ENCODE results near the gene ERC2.

The ERC2 gene

GRCh38 chr3:55538158-55538557 is 930.1 kb downstream of the ERC2 start:
- no peak overlapping the region for H3K9ac ChIP-seq (ENCODE audit: low read length)
- no peaks in the 10 kb centered on the region for H3K36me3 ChIP-seq (ENCODE audit: control insufficient read depth, insufficient read depth, low read length, severe bottlenecking)
- H3K27me3 ChIP-seq (replicated peaks; ENCODE audit: control insufficient read depth, insufficient read depth, low read length): peaks cover 36% of the 10 kb centered on the region
- peaks cover 19% of the 10 kb centered on the region for H3K4me1 ChIP-seq (ENCODE audit: control insufficient read depth, insufficient read depth, low read length)
- no peaks in the 10 kb centered on the region for H3K9me3 ChIP-seq (ENCODE audit: control insufficient read depth, low read length)
- DNase-seq (ENCODE audit: low read depth): no peak
- H3K4me3 ChIP-seq (ENCODE audit: low read length): no peak overlapping the region

GRCh38 chr3:55537563-55537962 is 930.7 kb downstream of the ERC2 start:
- Histone ChIP-seq H3K36me3 (ENCODE audit: control insufficient read depth, insufficient read depth, low read length, severe bottlenecking) (no peaks in the 10 kb centered on the region), H3K27me3 (replicated peaks; ENCODE audit: control insufficient read depth, insufficient read depth, low read length) (peaks cover 36% of the 10 kb centered on the region), H3K9ac (ENCODE audit: low read length) (peak overlapping the region; percentile 50), H3K4me1 (ENCODE audit: control insufficient read depth, insufficient read depth, low read length) (peaks cover 19% of the 10 kb centered on the region), H3K4me3 (ENCODE audit: low read length) (no peak overlapping the region), H3K9me3 (ENCODE audit: control insufficient read depth, low read length) (no peaks in the 10 kb centered on the region)
- DNase-seq (ENCODE audit: low read depth): no peak

- peaks cover 33% of the 10 kb centered on the region for H3K27me3 ChIP-seq (replicated peaks; ENCODE audit: control insufficient read depth, insufficient read depth, low read length)
- H3K4me3 ChIP-seq (ENCODE audit: low read length): no peak overlapping the region
- H3K36me3 ChIP-seq (ENCODE audit: control insufficient read depth, insufficient read depth, low read length, severe bottlenecking): no peaks in the 10 kb centered on the region
- H3K9ac ChIP-seq (ENCODE audit: low read length): peak overlapping the region; percentile 50
- peaks cover 19% of the 10 kb centered on the region for H3K4me1 ChIP-seq (ENCODE audit: control insufficient read depth, insufficient read depth, low read length)
- H3K9me3 ChIP-seq (ENCODE audit: control insufficient read depth, low read length): no peaks in the 10 kb centered on the region
- DNase-seq (ENCODE audit: low read depth): no peak
Measured at GRCh38 chr3:55537129-55537528, 931.1 kb downstream of the ERC2 start.

DNA sequence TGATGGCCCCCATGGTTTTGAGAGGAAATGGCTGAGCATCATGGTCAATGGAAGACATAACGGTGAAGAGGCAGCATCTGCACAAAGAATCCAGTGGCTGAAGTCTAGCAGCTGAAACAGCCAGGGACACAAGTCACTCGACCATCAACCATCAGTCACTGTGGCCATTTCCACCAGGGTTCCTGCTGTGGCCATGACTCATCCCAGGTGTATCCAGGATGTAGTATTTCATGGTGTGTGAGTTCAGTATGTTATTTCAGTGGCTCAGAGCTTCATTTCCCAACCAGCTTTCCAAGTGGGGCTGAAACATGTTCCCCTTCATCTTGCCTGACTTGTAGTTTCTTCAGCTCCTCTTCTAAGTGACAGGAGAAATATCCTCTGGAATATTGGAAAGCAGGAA is 933.4 kb downstream of the ERC2 start:
- H3K4me1 ChIP-seq (ENCODE audit: control insufficient read depth, insufficient read depth, low read length): peaks cover 19% of the 10 kb centered on the region
- H3K4me3 ChIP-seq (ENCODE audit: low read length): no peak overlapping the region
- no peak overlapping the region for H3K9ac ChIP-seq (ENCODE audit: low read length)
- no peaks in the 10 kb centered on the region for H3K9me3 ChIP-seq (ENCODE audit: control insufficient read depth, low read length)
- H3K36me3 ChIP-seq (ENCODE audit: control insufficient read depth, insufficient read depth, low read length, severe bottlenecking): no peaks in the 10 kb centered on the region
- H3K27me3 ChIP-seq (replicated peaks; ENCODE audit: control insufficient read depth, insufficient read depth, low read length): peaks cover 39% of the 10 kb centered on the region
- no peak for DNase-seq (ENCODE audit: low read depth)

DNA sequence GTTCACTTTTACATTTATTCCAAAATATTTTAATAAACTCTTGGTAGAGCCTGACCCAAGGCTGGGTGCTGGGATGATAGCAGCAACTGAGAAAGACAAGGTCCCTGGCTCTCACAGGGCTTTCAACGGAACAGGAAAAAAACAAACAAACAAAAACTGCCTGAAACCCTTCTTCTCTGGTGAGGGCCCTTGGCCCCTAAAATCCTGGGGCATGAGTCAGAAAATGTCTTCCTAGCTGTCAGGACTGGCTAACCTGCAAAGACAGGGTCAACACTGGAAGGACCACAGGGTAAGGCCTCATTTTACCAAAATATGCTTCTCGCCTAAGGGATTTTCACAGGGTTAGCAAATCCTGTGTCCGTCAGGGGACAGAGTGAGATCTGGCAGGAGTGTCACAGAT is 935.5 kb downstream of the ERC2 start:
- DNase-seq (ENCODE audit: low read depth): no peak
- Histone ChIP-seq H3K9ac (ENCODE audit: low read length) (no peak overlapping the region), H3K27me3 (replicated peaks; ENCODE audit: control insufficient read depth, insufficient read depth, low read length) (peaks cover 51% of the 10 kb centered on the region), H3K4me3 (ENCODE audit: low read length) (no peak overlapping the region), H3K4me1 (ENCODE audit: control insufficient read depth, insufficient read depth, low read length) (peaks cover 14% of the 10 kb centered on the region), H3K36me3 (ENCODE audit: control insufficient read depth, insufficient read depth, low read length, severe bottlenecking) (no peaks in the 10 kb centered on the region), H3K9me3 (ENCODE audit: control insufficient read depth, low read length) (no peaks in the 10 kb centered on the region)

DNA sequence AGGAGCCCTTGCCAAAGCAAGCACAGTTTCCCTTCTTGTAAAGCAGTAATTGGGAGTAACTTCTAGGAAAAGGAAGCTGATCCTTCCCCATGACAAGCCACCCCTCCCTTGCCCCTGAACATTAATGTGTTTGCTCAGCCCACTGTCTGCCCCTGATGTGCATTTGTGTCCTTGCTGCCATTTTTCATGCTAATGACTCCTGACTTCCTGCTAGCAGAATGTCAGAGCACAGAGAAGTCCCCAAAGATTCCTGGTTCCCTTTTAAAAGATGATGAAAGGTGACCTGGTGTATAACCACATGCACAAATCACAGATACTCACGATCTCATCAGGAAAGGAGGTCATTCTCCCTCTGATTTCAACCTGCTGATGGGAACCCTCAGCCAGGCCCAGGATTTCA is 936.9 kb downstream of the ERC2 start:
- no peaks in the 10 kb centered on the region for H3K9me3 ChIP-seq (ENCODE audit: control insufficient read depth, low read length)
- no peak for DNase-seq (ENCODE audit: low read depth)
- no peak overlapping the region for H3K9ac ChIP-seq (ENCODE audit: low read length)

GRCh38 chr3:55527361-55527760 is 940.9 kb downstream of the ERC2 start:
- H3K27me3 ChIP-seq (replicated peaks; ENCODE audit: control insufficient read depth, insufficient read depth, low read length): peaks cover 70% of the 10 kb centered on the region
- H3K9ac ChIP-seq (ENCODE audit: low read length): no peak overlapping the region
- H3K9me3 ChIP-seq (ENCODE audit: control insufficient read depth, low read length): no peaks in the 10 kb centered on the region
- H3K4me3 ChIP-seq (ENCODE audit: low read length): no peak overlapping the region
- no peak for DNase-seq (ENCODE audit: low read depth)
- peaks cover 21% of the 10 kb centered on the region for H3K4me1 ChIP-seq (ENCODE audit: control insufficient read depth, insufficient read depth, low read length)
- no peaks in the 10 kb centered on the region for H3K36me3 ChIP-seq (ENCODE audit: control insufficient read depth, insufficient read depth, low read length, severe bottlenecking)

More for the DNA sequence above, 936.9 kb downstream of the ERC2 start:
- Histone ChIP-seq H3K4me3 (ENCODE audit: low read length) (no peak overlapping the region), H3K27me3 (replicated peaks; ENCODE audit: control insufficient read depth, insufficient read depth, low read length) (peaks cover 66% of the 10 kb centered on the region), H3K4me1 (ENCODE audit: control insufficient read depth, insufficient read depth, low read length) (peaks cover 4% of the 10 kb centered on the region), H3K36me3 (ENCODE audit: control insufficient read depth, insufficient read depth, low read length, severe bottlenecking) (no peaks in the 10 kb centered on the region)

DNA sequence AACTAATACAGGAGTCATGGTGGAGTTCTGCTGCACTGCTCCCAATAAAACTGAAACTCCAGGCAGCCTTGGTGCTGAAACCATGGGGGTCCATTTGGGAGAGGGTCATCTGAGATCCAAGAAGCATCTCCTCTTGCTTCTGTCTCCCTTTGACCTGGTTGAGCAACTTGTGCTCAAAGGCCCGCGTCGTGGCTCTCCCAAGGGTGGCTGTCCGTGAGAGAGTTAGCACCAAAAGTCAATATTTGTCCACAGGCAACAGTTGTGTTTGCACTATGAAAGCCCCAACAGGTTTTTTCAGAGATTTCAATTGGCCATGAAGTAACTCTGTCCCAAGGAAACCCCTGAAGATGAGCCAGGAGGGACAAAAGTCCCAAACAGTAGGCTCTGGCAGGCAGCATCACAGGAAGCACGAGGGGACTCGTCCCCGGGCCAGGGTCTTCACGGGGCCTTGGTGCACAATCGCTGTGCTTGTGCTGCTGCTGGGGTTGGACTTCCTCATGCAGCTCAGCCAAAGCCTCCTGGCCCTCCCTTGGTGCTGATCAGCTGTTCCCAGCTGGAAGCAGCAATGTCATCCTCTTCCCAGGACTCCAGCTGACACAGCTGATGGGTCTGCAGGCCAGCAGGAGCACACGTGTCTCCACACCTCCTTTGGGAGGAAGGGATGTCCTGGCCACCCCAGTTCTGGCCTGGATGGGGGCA is 941.8 kb downstream of the ERC2 start:
- peaks cover 65% of the 10 kb centered on the region for H3K27me3 ChIP-seq (replicated peaks; ENCODE audit: control insufficient read depth, insufficient read depth, low read length)
- no peaks in the 10 kb centered on the region for H3K9me3 ChIP-seq (ENCODE audit: control insufficient read depth, low read length)
- H3K4me3 ChIP-seq (ENCODE audit: low read length): no peak overlapping the region
- peaks cover 28% of the 10 kb centered on the region for H3K4me1 ChIP-seq (ENCODE audit: control insufficient read depth, insufficient read depth, low read length)
- no peaks in the 10 kb centered on the region for H3K36me3 ChIP-seq (ENCODE audit: control insufficient read depth, insufficient read depth, low read length, severe bottlenecking)
- DNase-seq (ENCODE audit: low read depth): no peak
- H3K9ac ChIP-seq (ENCODE audit: low read length): no peak overlapping the region

DNA sequence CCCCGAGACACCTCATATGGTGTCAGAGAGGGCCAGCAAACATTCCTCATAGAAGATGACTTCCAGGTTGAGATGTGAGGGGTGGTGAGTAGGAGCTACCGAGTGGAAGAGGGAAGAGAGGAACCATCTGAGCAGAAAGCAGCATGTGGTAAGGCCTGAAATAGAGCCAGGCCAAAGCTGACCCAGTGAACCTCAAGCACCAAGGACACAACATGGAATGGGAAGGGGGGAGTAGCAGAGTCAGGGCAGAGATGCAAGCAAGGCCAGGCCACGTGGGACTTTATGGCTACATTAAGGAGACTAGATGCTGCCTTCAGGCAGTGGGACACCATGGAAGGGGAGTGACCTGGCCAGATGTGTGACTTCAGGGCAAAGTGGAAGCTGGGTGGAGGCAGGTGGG is 942.8 kb downstream of the ERC2 start:
- Histone ChIP-seq H3K4me1 (ENCODE audit: control insufficient read depth, insufficient read depth, low read length) (peaks cover 35% of the 10 kb centered on the region), H3K4me3 (ENCODE audit: low read length) (no peak overlapping the region), H3K36me3 (ENCODE audit: control insufficient read depth, insufficient read depth, low read length, severe bottlenecking) (no peaks in the 10 kb centered on the region), H3K27me3 (replicated peaks; ENCODE audit: control insufficient read depth, insufficient read depth, low read length) (peaks cover 67% of the 10 kb centered on the region), H3K9ac (ENCODE audit: low read length) (no peak overlapping the region), H3K9me3 (ENCODE audit: control insufficient read depth, low read length) (no peaks in the 10 kb centered on the region)
- DNase-seq (ENCODE audit: low read depth): no peak

- Histone ChIP-seq H3K27me3 (replicated peaks; ENCODE audit: control insufficient read depth, insufficient read depth, low read length) (peaks cover 60% of the 10 kb centered on the region), H3K36me3 (ENCODE audit: control insufficient read depth, insufficient read depth, low read length, severe bottlenecking) (no peaks in the 10 kb centered on the region), H3K9me3 (ENCODE audit: control insufficient read depth, low read length) (no peaks in the 10 kb centered on the region), H3K4me3 (ENCODE audit: low read length) (no peak overlapping the region), H3K9ac (ENCODE audit: low read length) (no peak overlapping the region), H3K4me1 (ENCODE audit: control insufficient read depth, insufficient read depth, low read length) (peaks cover 35% of the 10 kb centered on the region)
- peak; percentile 46 for DNase-seq (ENCODE audit: low read depth)
Measured at GRCh38 chr3:55524565-55525244, 943.6 kb downstream of the ERC2 start.

DNA sequence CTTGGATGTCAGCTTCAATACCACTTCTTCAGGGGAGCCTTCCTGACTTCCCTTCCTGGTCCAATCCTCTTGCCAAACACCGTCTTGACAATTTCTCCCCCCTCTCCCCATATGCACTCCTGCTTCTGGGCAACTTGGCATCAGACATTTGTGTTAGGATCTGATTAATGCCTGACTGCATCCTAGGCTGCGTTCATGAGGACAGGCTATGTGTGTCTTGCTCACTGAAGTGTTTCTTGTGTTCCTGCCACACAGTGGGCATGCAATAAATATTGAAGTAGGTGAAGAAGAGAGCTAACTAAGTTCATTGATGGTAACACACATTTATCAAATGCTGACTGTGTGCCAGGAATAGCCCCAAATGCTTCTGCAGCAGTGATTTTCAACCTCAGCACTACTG is 944.8 kb downstream of the ERC2 start:
- H3K27me3 ChIP-seq (replicated peaks; ENCODE audit: control insufficient read depth, insufficient read depth, low read length): peaks cover 63% of the 10 kb centered on the region
- no peaks in the 10 kb centered on the region for H3K36me3 ChIP-seq (ENCODE audit: control insufficient read depth, insufficient read depth, low read length, severe bottlenecking)
- peaks cover 41% of the 10 kb centered on the region for H3K4me1 ChIP-seq (ENCODE audit: control insufficient read depth, insufficient read depth, low read length)
- no peak for DNase-seq (ENCODE audit: low read depth)
- H3K9me3 ChIP-seq (ENCODE audit: control insufficient read depth, low read length): no peaks in the 10 kb centered on the region
- no peak overlapping the region for H3K4me3 ChIP-seq (ENCODE audit: low read length)
- no peak overlapping the region for H3K9ac ChIP-seq (ENCODE audit: low read length)

Data from adipocyte (in vitro differentiated cells).